ENCODE measurements around the gene INHBC. TPM values are rescaled to one million over a fixed set of nuclear protein-coding genes. Genes with fewer than 3 reads are reported as not detected.
"Not testable (repeated sequence)": the region's sequence is repeated elsewhere in the genome, so short reads cannot be mapped to it uniquely, and the experiment has no call there.

INHBC gene, protein sequence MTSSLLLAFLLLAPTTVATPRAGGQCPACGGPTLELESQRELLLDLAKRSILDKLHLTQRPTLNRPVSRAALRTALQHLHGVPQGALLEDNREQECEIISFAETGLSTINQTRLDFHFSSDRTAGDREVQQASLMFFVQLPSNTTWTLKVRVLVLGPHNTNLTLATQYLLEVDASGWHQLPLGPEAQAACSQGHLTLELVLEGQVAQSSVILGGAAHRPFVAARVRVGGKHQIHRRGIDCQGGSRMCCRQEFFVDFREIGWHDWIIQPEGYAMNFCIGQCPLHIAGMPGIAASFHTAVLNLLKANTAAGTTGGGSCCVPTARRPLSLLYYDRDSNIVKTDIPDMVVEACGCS
- not detected in 2 replicates for total RNA-seq (2014; rRNA removed; shearing (Covaris generic))

GRCh38 chr12:57434517-57435223 is at the start of gene INHBC:
TSS of gene INHBC (plus strand) at chr12:57434784. CDS start at chr12:57434887, 103 bp downstream.
- no peak for DNase-seq (ENCODE audit: low read depth)

DNA sequence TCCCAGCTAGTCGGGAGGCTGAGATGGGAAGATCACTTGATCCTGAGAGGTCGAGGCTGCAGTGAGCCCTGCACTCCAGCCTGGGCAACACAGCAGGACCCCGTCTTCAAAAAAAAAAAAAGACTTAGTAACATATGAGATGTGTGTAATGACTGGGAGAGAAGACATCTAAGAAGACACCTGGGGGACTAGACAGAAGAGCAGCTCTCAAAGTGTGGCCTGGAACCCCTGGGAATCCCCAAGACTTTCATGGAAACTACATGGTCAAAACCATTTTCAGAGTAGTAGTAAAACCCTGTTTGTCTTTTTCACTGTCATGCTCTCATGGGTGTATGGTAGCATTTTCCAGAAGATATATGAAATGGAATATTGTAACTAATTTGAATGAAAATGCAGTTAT is 49.0 kb upstream of the INHBC start:
- no peak for DNase-seq (ENCODE audit: low read depth)

- DNase-seq (ENCODE audit: low read depth): no peak
Observed at GRCh38 chr12:57386187-57386720, 48.3 kb upstream of the INHBC start.

GRCh38 chr12:57388425-57388824 is 46.2 kb upstream of the INHBC start:
- DNase-seq (ENCODE audit: low read depth): no peak

DNA sequence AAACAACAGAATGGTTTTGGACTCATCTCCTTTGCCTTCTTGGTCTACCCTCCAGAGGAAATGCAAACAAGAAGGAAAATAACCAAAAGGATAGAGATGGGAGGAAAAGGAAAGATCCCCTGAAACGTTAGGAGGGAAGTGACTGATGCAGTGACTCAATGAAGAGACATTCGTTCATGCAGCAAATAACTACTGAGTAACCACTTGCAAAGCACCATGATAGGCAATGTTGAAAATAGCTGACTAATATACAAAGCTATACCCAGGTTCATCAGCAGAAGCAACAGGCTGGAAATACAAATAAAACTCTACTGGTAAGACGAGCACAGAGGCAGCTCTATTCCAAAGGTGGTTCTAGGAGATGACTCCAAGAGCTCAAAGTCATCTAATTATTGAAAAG is 45.6 kb upstream of the INHBC start:
- peak; percentile 83 for DNase-seq (ENCODE audit: low read depth)

GRCh38 chr12:57390174-57390573 is 44.4 kb upstream of the INHBC start:
- DNase-seq (ENCODE audit: low read depth): no peak

GRCh38 chr12:57395121-57395520 is 39.5 kb upstream of the INHBC start:
- no peak for DNase-seq (ENCODE audit: low read depth)

- no peak for DNase-seq (ENCODE audit: low read depth)
Observed at GRCh38 chr12:57397441-57397840, 37.1 kb upstream of the INHBC start.

GRCh38 chr12:57399718-57400463 is 34.7 kb upstream of the INHBC start:
- not testable (repeated sequence) for DNase-seq (ENCODE audit: low read depth)

DNA sequence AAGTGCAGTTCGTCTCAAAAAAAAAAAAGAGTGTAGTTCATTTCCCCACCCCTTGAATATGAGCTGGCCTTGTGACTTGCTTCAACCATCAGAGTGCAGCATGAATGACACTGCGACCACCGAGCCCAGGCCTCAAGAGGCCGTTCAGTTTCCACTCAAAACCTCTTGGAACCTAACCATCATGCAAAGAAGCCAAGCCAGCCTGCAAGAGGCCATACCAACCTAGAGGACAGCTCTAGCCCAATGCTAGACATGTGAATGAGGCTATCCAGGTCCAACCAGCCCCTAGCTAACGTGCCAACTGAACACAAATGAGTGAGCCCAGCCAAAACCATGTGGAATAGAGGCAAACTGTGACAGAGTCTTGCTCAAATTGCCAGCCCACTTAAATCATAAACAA is 33.4 kb upstream of the INHBC start:
- DNase-seq (ENCODE audit: low read depth): no peak

GRCh38 chr12:57402156-57402555 is 32.4 kb upstream of the INHBC start:
- DNase-seq (ENCODE audit: low read depth): not testable (repeated sequence)

DNA sequence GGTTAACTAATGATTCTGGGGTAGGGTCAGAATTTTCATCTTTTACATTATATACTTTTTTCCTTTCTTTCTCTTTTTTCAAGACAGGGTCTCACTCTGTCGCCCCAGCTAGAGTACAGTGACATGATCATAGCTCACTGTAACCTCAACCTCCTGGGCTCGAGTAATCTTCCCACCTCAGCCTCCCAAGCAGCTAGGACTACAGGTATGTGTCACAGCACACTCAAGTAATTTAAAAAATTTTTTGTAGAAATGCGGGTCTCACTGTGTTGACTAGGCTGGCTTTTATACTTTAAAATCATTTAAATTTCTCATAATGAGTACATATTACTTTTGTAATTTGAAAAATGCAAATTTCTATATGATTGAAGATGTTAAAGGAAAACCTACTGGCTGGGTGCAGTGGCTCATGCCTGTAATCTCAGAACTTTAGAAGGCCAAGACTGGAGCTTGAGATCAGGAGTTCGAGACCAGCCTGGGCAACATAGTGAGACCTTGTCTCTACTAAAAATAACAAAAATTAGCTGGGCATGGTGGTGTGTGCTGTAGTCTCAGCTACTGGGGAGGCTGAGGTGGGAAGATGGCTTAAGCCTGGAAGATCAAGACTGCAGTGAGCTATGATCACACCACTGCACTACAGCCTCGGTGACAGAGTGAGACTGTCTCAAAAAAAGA is 29.5 kb upstream of the INHBC start:
- DNase-seq (ENCODE audit: low read depth): no peak

GRCh38 chr12:57410534-57410933 is 24.1 kb upstream of the INHBC start:
- no peak for DNase-seq (ENCODE audit: low read depth)

DNA sequence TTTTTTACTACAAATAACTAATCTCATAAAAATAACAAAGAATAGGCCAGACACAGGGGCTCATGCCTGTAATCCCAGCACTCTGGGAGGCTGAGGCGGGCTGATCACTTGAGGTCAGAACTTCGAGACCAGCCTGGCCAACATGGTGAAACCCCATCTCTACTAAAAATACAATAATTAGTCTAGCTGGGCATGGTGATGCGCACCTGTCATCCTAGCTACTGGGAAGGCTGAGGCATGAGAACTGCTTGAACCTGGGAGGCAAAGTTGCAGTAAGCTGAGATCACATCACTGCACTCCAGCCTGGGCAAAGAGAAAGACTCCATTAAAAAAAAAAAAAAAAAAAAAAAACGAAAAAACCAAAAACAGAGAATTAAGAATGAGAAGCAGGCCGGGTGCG is 20.4 kb upstream of the INHBC start:
- not testable (repeated sequence) for DNase-seq (ENCODE audit: low read depth)

GRCh38 chr12:57415088-57415487 is 19.5 kb upstream of the INHBC start:
- DNase-seq (ENCODE audit: low read depth): no peak

DNA sequence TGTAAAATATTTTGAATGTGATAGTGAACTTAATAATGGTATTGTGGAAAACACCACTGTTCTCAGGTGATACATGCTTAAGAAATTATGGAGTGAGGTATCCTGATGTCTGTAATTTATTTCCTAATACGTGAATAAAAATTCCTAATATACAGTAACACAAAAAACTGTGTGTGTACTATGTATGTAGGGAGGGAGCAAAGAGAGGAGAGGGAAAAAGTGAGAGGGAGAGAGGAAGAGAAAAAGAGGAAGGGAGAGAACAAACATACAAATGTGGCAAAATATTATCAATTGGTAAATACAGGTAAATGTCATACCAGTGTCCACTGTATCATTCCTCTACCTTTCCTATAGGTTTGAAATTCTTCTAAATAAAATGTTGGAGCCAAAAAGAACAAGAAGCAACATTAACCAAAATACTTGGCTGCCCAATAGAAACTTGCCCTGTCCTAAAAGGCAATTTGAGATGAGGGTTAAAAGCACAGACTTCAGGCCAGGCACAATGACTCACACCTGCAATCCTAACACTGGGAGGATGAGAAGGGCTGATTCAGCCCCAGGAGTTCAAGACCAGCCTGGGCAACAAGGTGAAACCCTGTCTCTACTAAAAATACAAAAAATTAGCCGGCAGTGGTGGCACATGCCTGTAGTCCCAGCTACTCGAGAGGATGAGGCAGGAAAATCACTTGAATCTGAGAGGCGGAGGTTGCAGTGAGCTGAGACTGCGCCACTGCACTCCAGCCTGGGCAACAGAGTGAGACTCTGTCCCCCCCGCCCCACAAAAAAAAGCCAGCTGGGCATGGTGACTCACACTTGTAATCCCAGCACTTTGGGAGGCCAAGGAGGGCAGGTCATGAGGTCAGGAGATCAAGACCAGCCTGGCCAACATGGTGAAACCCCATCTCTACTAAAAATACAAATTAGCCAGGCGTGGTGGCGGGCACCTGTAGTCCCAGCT is 18.3 kb upstream of the INHBC start:
- peak; percentile 54 for DNase-seq (ENCODE audit: low read depth)

DNA sequence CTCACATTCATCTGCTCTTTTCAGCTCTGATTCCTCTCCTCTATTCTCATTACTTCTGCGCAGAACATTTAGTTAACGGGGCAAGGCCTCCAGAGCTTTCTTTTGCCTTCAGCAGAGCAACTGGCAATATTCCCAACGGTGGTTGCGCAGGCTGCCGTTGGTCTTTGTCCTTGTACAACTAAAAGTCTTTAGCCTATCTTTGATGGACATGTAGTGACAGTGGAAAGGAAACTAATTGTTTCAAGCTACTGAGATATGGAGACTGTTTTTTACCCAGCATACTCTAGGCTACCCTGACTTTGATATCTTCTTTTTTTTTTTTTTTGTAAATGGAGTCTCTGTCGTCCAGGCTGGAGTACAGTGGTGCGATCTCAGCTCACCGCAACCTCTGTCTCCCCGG is 16.3 kb upstream of the INHBC start:
- DNase-seq (ENCODE audit: low read depth): no peak

- DNase-seq (ENCODE audit: low read depth): no peak
Observed at GRCh38 chr12:57419495-57419894, 15.1 kb upstream of the INHBC start.

GRCh38 chr12:57420482-57420881 is 14.1 kb upstream of the INHBC start:
- DNase-seq (ENCODE audit: low read depth): no peak

GRCh38 chr12:57426948-57427347 is 7.6 kb upstream of the INHBC start:
- DNase-seq (ENCODE audit: low read depth): not testable (repeated sequence)

Measured in Daoy (cell line).